ENCODE results near the gene DNASE1L2.

DNA sequence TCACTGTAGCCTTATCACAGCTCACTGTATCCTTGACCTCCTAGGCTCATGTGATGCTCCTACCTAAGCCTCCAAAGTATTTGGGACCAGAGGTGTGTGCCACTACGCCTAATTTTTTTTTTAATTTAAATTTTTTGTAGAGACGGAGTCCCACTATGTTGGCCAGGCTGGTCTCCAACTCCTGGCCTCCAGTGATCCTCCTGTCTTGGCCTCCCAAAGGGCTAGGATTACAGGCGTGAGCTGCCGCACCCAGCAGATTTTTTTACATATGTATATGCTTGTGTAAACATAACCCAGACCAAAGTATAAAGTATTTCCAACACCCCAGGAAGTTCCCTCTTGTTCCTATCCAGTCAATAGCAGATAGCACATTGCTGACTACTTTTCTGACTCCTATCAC lies 19.9 kb upstream of the DNASE1L2 start:
- TF ChIP-seq EZH2 (IDR thresholded peaks at IDR 0.05) (no peak), POLR2AphosphoS5 (IDR thresholded peaks at IDR 0.05; ENCODE audit: borderline replicate concordance, low read depth, low read length) (no peak), FOXP2 (optimal IDR thresholded peaks at IDR 0.05; ENCODE audit: control extremely low read depth, extremely low read length, insufficient read depth) (no peak)

Data from SK-N-MC (cell line).